Coronary artery (tissue), 2 donors: ENCODE measurements around the gene KMT2A.

Experiments used
- DNase-seq: peaks from one replicate; pipeline ENCODE4 v3.0.0-alpha.2; 2017; ENCODE audit warnings: low spot score
- H3K27ac ChIP-seq, 2 donors: fragments of 200-600 bp; sonication (generic); one replicate each; pipeline ENCODE4 v1.5.1; 2016 to 2019
- H3K4me3 ChIP-seq: fragments of 200-600 bp; sonication (generic); 2 replicates; pipeline ENCODE4 v1.5.1; 2016; ENCODE audit warnings: mild to moderate bottlenecking, moderate library complexity
- CTCF ChIP-seq: fragments of 200-600 bp; sonication (generic); IDR thresholded peaks from one replicate; pipeline ENCODE4 v1.5.1; 2019; ENCODE audit warnings: antibody characterized with exemption

The KMT2A gene

GRCh38 chr11:118491041-118491440, 54.7 kb downstream of the KMT2A start:
- DNase-seq, result no peak
- no peak overlapping the region for H3K27ac ChIP-seq
- no peak for TF ChIP-seq CTCF
- H3K4me3 ChIP-seq, result no peak overlapping the region

- TF ChIP-seq CTCF, result no peak
Observed at GRCh38 chr11:118497831-118498230, 61.5 kb downstream of the KMT2A start.

GRCh38 chr11:118503216-118503615, 66.9 kb downstream of the KMT2A start:
- no peak overlapping the region for H3K4me3 ChIP-seq

More at GRCh38 chr11:118497831-118498230, 61.5 kb downstream of the KMT2A start:
- H3K27ac ChIP-seq, result no peak overlapping the region
- no peak overlapping the region for H3K4me3 ChIP-seq
- DNase-seq, result no peak

GRCh38 chr11:118511601-118512000, 75.3 kb downstream of the KMT2A start:
- Histone ChIP-seq H3K4me3 (no peak overlapping the region), H3K27ac (no peak overlapping the region)
- no peak for DNase-seq
- no peak for TF ChIP-seq CTCF

More at GRCh38 chr11:118503216-118503615, 66.9 kb downstream of the KMT2A start:
- H3K27ac ChIP-seq, result no peak overlapping the region
- DNase-seq, result no peak
- no peak for TF ChIP-seq CTCF

GRCh38 chr11:118514103-118514502, 77.8 kb downstream of the KMT2A start:
- no peak overlapping the region for H3K4me3 ChIP-seq
- DNase-seq, result no peak
- TF ChIP-seq CTCF, result no peak
- H3K27ac ChIP-seq, result no peak overlapping the region

GRCh38 chr11:118519549-118519948, 83.3 kb downstream of the KMT2A start:
- no peak for TF ChIP-seq CTCF
- no peak overlapping the region for H3K4me3 ChIP-seq

GRCh38 chr11:118521892-118522311, 85.6 kb downstream of the KMT2A start:
- Histone ChIP-seq H3K4me3 (no peak overlapping the region), H3K27ac (no peak overlapping the region)
- TF ChIP-seq CTCF, result no peak
- DNase-seq, result no peak

More at GRCh38 chr11:118519549-118519948, 83.3 kb downstream of the KMT2A start:
- no peak overlapping the region for H3K27ac ChIP-seq
- DNase-seq, result no peak
